ENCODE results near the gene TEK. TPM values are rescaled to one million over a fixed set of nuclear protein-coding genes. Genes with fewer than 3 reads are reported as not detected.

TEK gene
- total and polyA plus RNA-seq, 10 of the 15 experiments (the other 5 are each of a cell fraction or from before 2014, with no cell fraction given) = not detected

DNA sequence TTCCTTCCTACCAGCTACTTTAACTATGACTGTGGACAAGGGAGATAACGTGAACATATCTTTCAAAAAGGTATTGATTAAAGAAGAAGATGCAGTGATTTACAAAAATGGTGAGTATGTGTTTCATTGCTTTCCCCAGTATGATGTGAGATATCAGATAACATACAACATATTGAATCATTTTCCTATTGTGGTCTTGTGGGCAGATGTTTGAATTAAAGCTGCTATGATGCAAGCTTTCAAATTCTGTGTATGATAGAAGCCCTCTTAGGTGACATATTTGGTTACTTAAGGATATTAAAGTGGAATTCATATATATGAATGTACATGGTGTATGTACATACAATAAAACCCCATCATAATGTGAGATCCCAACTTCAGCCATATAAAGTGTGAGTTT lies 59.5 kb downstream of the TEK start (continued):
- TF ChIP-seq, protein P1, sequence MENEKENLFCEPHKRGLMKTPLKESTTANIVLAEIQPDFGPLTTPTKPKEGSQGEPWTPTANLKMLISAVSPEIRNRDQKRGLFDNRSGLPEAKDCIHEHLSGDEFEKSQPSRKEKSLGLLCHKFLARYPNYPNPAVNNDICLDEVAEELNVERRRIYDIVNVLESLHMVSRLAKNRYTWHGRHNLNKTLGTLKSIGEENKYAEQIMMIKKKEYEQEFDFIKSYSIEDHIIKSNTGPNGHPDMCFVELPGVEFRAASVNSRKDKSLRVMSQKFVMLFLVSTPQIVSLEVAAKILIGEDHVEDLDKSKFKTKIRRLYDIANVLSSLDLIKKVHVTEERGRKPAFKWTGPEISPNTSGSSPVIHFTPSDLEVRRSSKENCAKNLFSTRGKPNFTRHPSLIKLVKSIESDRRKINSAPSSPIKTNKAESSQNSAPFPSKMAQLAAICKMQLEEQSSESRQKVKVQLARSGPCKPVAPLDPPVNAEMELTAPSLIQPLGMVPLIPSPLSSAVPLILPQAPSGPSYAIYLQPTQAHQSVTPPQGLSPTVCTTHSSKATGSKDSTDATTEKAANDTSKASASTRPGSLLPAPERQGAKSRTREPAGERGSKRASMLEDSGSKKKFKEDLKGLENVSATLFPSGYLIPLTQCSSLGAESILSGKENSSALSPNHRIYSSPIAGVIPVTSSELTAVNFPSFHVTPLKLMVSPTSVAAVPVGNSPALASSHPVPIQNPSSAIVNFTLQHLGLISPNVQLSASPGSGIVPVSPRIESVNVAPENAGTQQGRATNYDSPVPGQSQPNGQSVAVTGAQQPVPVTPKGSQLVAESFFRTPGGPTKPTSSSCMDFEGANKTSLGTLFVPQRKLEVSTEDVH (IDR thresholded peaks at IDR 0.05; ENCODE audit: low read depth, partially characterized antibody) = no peak
- no peak for TF ChIP-seq FOXK2 (IDR thresholded peaks at IDR 0.05)
- TF ChIP-seq RB1 (IDR thresholded peaks at IDR 0.05; ENCODE audit: borderline replicate concordance) = no peak
- no peak for TF ChIP-seq ZBTB11 (CRISPR knock-in tag; IDR thresholded peaks at IDR 0.05)

GRCh38 chr9:27168951-27169350 lies 59.9 kb downstream of the TEK start:
- DNase-seq (ENCODE audit: low read depth, low spot score) (no peak), ATAC-seq (no peak), FAIRE-seq (no peak)
- intact Hi-C loops (cut with micrococcal nuclease; ENCODE audit: unreplicated experiment) = no loop called here
- ChIA-PET POLR2A (interaction anchor here (0.6 kb wide), 1 partner anchor 235 kb away, joined by 4 read pairs; no protein-coding TSS in a partner anchor), RAD21 (ENCODE audit: unreplicated experiment) (no interaction called here), CTCF (no interaction called here), SMC1A (ENCODE audit: uncharacterized antibody, unreplicated experiment) (no interaction called here)
- no peak for TF ChIP-seq NFYA (IDR thresholded peaks at IDR 0.05; ENCODE audit: borderline replicate concordance, low read depth, low read length)
- no peak for TF ChIP-seq TCF3 (IDR thresholded peaks at IDR 0.05; ENCODE audit: borderline replicate concordance, insufficient read depth, low read depth, low read length)
- 39% methylated on average over 3 of the region's 3 CpGs for WGBS (ENCODE audit: insufficient coverage, insufficient replicate concordance, low lambda C conversion rate, missing lambda C conversion rate)
- Histone ChIP-seq H3K9me3 (replicated peaks; ENCODE audit: control insufficient read depth, insufficient read depth, low read length) (no peaks in the 10 kb centered on the region), H3K4me2 (ENCODE audit: control insufficient read depth, insufficient read depth) (no peak overlapping the region), H3K27ac (ENCODE audit: control insufficient read depth, insufficient read depth) (no peak overlapping the region), H3K27me3 (replicated peaks in 1 of 2; ENCODE audit: control insufficient read depth in 2 of 2, insufficient read depth in 2 of 2, low read length in 1 of 2) (no peaks in the 10 kb centered on the region), H2AFZ (ENCODE audit: control insufficient read depth, low read depth, low read length) (no peak overlapping the region), H3K4me1 (ENCODE audit: control insufficient read depth, insufficient read depth, low read length) (no peaks in the 10 kb centered on the region), H4K20me1 (ENCODE audit: control insufficient read depth, insufficient read depth) (no peaks in the 10 kb centered on the region), H3K36me3 (ENCODE audit: control insufficient read depth in 2 of 2, insufficient read depth in 2 of 2, low read length in 1 of 2) (no peaks in the 10 kb centered on the region), H3K4me3 (no peak overlapping the region), H3K79me2 (ENCODE audit: control insufficient read depth, insufficient read depth, low read length) (no peaks in the 10 kb centered on the region), H3K9ac (ENCODE audit: control insufficient read depth, insufficient read depth, low read length) (no peak overlapping the region)
- no TSS peak for BruUV-seq (replicated peaks)
- in situ Hi-C loops (cut with MboI) = no loop called here

Data from GM12878 (cell line).